Right cardiac atrium (tissue), 5 donors: ENCODE results near the gene DOCK9. TPM values are rescaled to one million over a fixed set of nuclear protein-coding genes. Genes with fewer than 3 reads are reported as not detected.

ENCODE experiments used
- ATAC-seq, 2 donors: fragments of 200-7000 bp; cut with Tn5 transposase; one replicate each; pipeline versions ENCODE4 v1.8.0 to v1.9.1; 2020; ENCODE audit warnings: moderate library complexity in 2 of 2, mild to moderate bottlenecking in 1 of 2
- DNase-seq, 3 donors: peaks; one replicate each; pipeline ENCODE4 v3.0.0-alpha.2; 2020
- H3K27ac ChIP-seq: one replicate; pipeline ENCODE4 v1.5.1; 2013; ENCODE audit warnings: mild to moderate bottlenecking, low read length, control low read depth, moderate library complexity
- H3K27me3 ChIP-seq: one replicate; pipeline ENCODE4 v1.6.1; 2013; ENCODE audit not compliant: control insufficient read depth, insufficient read depth
- H3K4me1 ChIP-seq: one replicate; pipeline ENCODE4 v1.6.1; 2013; ENCODE audit warnings: low read length; ENCODE audit not compliant: control insufficient read depth, insufficient read depth
- H3K4me3 ChIP-seq: one replicate; pipeline ENCODE4 v1.5.1; 2013; ENCODE audit warnings: low read length, control low read depth
- H3K9me3 ChIP-seq: one replicate; pipeline ENCODE4 v1.6.1; 2013; ENCODE audit warnings: low read length; ENCODE audit not compliant: control insufficient read depth
- WGBS: extraction: QIAGEN DNeasy Blood & Tissue Kit; methylation state at CpG from one replicate; pipeline ENCODE4 v1.1.7; 2013; 5-methylcytosine and 5-hydroxymethylcytosine counted together
- intact Hi-C, 4 donors: fragments of 100-400 bp; cut with DNase I; formaldehyde crosslinking; loops; one replicate each; pipeline versions ENCODE4 v1.11.0 to v1.14.0; 2022 to 2023
- polyA plus RNA-seq: library from polyadenylated mRNA; stranded (reverse); fragments of 200-250 nt; gene quantifications from one replicate; pipeline ENCODE4 v1.2.3, GENCODE V29; 2013
- total RNA-seq, 4 donors: library from RNA; stranded (reverse); fragmentation: NEBNext Ultra II Directional; extraction: Animal tissue kit (Norgen Biotek cat#: 25700); gene quantifications; one replicate each; pipeline ENCODE4 v1.2.1, GENCODE V29; 2021
- donor health status: healthy with polysubstance abuse.
- donor health status: DM: no; HTN: yes; CAD: no.
- donor health status: DM: no; HTN: no; CAD: no.
- donor health status: DM: no; HTN: yes; CAD: no; lungs with severe emphysema.
- donor health status: DM: yes; HTN: yes; CAD: no.

The DOCK9 gene
- total and polyA plus RNA-seq, 5 donors, result 26.8 to 59.7 (median 55.4) TPM

DNA sequence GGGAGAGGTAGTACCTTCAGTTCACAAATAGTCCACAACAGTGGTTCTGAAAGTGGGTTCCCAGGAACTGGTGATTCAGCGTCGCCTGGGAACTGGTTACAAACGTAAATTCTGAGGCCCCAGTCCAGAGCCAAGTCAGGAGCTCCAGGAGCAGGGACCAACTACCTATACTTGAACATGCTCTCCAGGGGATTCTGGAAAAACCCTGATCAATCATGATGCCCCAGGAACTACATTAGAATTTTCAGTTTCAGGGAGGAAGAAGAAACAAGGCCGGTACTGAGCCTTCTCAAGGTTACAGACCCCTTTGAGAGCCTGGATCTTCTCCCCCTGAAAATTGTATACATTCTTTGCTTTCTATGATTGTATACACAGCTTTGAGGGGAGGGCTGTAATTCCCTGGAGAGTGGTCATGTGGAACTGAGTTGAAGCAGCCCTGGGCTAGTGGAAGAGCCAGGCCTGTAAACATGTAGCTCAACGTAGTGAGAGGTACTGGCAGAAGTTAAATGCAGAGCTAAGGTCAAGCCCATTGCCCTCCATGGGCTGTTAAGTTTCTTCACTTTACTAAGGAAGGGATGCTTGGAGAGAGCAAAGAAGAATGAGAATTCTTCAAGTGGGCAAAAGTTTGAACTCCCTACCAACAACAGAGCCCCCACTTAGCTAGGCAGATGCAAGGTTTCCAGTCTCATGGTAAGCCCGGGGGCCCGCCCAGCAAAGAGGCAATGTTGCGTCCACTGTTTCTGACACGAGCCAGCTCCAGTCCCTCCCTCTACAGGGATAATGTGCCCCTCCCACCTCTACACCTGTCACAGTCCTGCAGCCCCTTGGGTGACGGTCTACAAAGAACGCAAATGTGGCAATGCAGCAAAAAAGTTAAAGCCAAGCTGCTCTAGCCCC lies 17.0 kb downstream of the DOCK9 start:
- no peaks in the 10 kb centered on the region for H3K27me3 ChIP-seq
- peak in 1 of 2 donors; percentile 6 for ATAC-seq
- WGBS, result 69% methylated on average over 11 of the region's 11 CpGs
- H3K27ac ChIP-seq, result peak overlapping the region; percentile 43
- no peaks in the 10 kb centered on the region for H3K9me3 ChIP-seq
- intact Hi-C loops, result loop anchor here in 1 of 4 donors (10.0 kb wide), 1 partner anchor 74 kb away; no protein-coding TSS in a partner anchor
- H3K4me1 ChIP-seq, result peaks cover 34% of the 10 kb centered on the region
- no peak for DNase-seq
- no peak overlapping the region for H3K4me3 ChIP-seq

GRCh38 chr13:98959786-98960605 lies 17.9 kb downstream of the DOCK9 start:
- intact Hi-C loops, result loop anchor here in 1 of 4 donors (10.0 kb wide), 1 partner anchor 75 kb away; no protein-coding TSS in a partner anchor
- ATAC-seq (peak; percentile 53 to 80), DNase-seq (no peak)
- H3K27me3 ChIP-seq, result no peaks in the 10 kb centered on the region
- no peak overlapping the region for H3K4me3 ChIP-seq
- 68% methylated on average over 14 of the region's 14 CpGs for WGBS
- peak overlapping the region; percentile 43 for H3K27ac ChIP-seq
- H3K9me3 ChIP-seq, result no peaks in the 10 kb centered on the region
- peaks cover 34% of the 10 kb centered on the region for H3K4me1 ChIP-seq

DNA sequence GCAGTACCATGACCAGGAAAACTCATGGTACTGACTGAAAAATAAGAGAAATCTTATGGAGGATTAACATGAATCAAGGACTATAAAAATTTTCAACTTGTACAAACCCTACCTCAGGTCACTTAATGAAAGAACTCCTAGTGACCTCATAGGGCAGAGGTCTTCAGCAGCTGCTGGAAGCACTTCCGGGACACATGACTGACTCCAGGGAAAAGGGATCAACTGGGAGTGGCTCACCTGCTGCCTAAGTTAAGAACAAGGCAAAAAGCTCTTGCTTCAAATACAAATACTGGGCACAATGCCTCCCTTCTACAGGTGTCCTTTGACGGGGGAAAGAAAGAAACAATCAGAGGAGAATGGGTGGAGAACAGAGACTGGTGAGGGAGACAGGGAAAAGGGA lies 18.6 kb downstream of the DOCK9 start:
- peaks cover 34% of the 10 kb centered on the region for H3K4me1 ChIP-seq
- H3K27ac ChIP-seq, result peak overlapping the region; percentile 40
- H3K4me3 ChIP-seq, result no peak overlapping the region
- intact Hi-C loops, result no loop called here
- WGBS, result 78% methylated on average over 2 of the region's 2 CpGs
- ATAC-seq, result peak in 1 of 2 donors; percentile 20
- DNase-seq, result no peak
- H3K27me3 ChIP-seq, result no peaks in the 10 kb centered on the region
- H3K9me3 ChIP-seq, result no peaks in the 10 kb centered on the region

DNA sequence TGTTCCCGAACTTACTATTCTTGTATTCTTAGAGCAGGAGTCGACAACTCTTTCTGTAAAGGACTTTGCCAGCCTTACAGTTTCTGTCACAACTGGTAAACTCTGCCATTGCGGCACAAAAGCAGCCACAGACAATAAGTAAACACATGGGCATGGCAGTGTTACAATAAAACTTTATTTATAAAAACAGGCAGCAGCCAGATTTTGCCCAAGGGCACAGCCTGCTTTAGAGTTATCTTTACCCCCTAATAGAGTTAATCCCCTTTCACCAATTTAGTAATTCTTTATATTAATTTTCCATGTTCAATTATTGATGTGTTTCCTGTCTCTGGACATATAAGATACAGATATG lies 19.4 kb downstream of the DOCK9 start:
- H3K27ac ChIP-seq, result no peak overlapping the region
- 93% methylated on average over 3 of the region's 3 CpGs for WGBS

GRCh38 chr13:98957731-98958442 lies 20.0 kb downstream of the DOCK9 start:
- no peaks in the 10 kb centered on the region for H3K27me3 ChIP-seq
- no peak overlapping the region for H3K4me3 ChIP-seq
- ATAC-seq (no peak), DNase-seq (no peak)
- whole genome bisulfite sequencing, result 67% methylated on average over 3 of the region's 3 CpGs
- H3K27ac ChIP-seq, result no peak overlapping the region
- peaks cover 25% of the 10 kb centered on the region for H3K4me1 ChIP-seq
- no peaks in the 10 kb centered on the region for H3K9me3 ChIP-seq
- intact Hi-C loops, result no loop called here

More for the DNA sequence above, 19.4 kb downstream of the DOCK9 start:
- ATAC-seq (no peak), DNase-seq (no peak)
- Histone ChIP-seq H3K4me3 (no peak overlapping the region), H3K4me1 (peaks cover 29% of the 10 kb centered on the region), H3K27me3 (no peaks in the 10 kb centered on the region), H3K9me3 (no peaks in the 10 kb centered on the region)
- intact Hi-C loops, result no loop called here

DNA sequence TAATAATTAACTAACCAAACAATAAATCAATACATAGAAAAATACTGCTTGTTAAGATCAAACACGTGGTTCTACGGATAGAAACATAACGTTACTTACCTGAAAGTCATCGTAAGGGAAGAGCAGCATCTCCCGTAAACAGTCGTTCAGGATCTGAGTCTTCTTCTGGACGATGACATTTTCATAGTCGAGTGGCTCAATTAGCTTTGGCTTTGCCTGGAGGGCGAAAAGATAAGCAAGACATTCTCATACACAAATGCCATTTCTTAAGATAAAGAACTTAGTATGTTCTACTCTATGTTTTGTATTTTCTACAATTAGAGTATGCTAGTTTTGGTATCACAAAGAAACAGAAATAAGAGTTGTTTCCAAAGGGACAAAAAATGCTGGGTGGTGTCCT lies 22.5 kb downstream of the DOCK9 start:
- no peak overlapping the region for H3K27ac ChIP-seq
- no peak for DNase-seq
- 84% methylated on average over 9 of the region's 9 CpGs for WGBS
- intact Hi-C loops, result no loop called here
- no peak for ATAC-seq
- peaks cover 15% of the 10 kb centered on the region for H3K4me1 ChIP-seq
- H3K4me3 ChIP-seq, result no peak overlapping the region
- no peaks in the 10 kb centered on the region for H3K27me3 ChIP-seq
- no peaks in the 10 kb centered on the region for H3K9me3 ChIP-seq

- ATAC-seq (no peak), DNase-seq (no peak)
- intact Hi-C loops, result no loop called here
- Histone ChIP-seq H3K27me3 (no peaks in the 10 kb centered on the region), H3K4me1 (peaks cover 14% of the 10 kb centered on the region), H3K27ac (no peak overlapping the region), H3K9me3 (no peaks in the 10 kb centered on the region), H3K4me3 (no peak overlapping the region)
- WGBS, result 81% methylated on average over 4 of the region's 4 CpGs
Observed at GRCh38 chr13:98954313-98954712, 23.6 kb downstream of the DOCK9 start.

DNA sequence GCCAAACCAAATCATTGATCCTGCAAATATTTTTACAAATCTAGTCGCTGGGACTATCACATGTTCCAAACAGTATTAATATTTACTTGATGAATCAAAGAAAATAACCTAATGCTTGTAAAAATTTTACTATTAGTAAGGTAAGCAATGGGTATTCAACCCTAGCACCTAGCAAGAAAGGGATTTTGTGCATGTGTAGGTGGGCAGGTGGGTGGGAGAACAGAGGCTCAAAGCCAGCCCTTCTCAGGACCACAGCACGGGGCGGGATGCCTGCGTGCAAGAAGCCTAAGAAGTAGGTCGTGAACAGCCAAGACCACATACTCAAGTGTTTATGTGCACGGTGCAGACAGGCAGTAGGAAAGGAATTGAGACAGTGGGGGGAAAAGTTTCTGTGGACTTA lies 26.6 kb downstream of the DOCK9 start:
- no peak overlapping the region for H3K27ac ChIP-seq
- WGBS, result 94% methylated on average over 6 of the region's 6 CpGs
- peaks cover 6% of the 10 kb centered on the region for H3K4me1 ChIP-seq
- no peak for ATAC-seq
- intact Hi-C loops, result no loop called here
- H3K9me3 ChIP-seq, result no peaks in the 10 kb centered on the region
- no peak overlapping the region for H3K4me3 ChIP-seq
- H3K27me3 ChIP-seq, result no peaks in the 10 kb centered on the region
- no peak for DNase-seq

- Histone ChIP-seq H3K4me3 (no peak overlapping the region), H3K4me1 (peaks cover 11% of the 10 kb centered on the region), H3K9me3 (no peaks in the 10 kb centered on the region), H3K27me3 (no peaks in the 10 kb centered on the region), H3K27ac (no peak overlapping the region)
- WGBS, result 89% methylated on average over 7 of the region's 7 CpGs
- no peak for ATAC-seq
- intact Hi-C loops, result no loop called here
- DNase-seq, result no peak
Observed at GRCh38 chr13:98950705-98951104, 27.2 kb downstream of the DOCK9 start.

DNA sequence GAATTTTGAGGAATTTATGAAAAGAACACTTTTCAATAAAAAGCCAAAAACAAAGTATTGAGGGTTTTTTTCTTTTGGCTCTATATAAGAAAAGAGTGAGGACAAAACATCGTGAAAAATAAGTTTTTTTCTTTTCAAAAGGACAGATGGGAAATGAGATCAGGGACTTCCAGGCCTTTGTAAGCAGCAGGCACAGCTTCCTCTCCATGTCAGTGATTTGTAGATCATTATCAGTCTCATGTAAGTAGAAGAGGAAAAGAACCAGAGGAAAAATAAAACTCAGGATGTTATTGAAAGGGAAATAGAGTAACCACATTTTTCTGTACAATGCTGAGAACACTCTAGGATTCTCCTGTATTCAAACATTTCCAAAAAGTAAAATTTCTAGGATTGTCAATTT lies 29.9 kb downstream of the DOCK9 start:
- ATAC-seq (no peak), DNase-seq (no peak)
- Histone ChIP-seq H3K9me3 (no peaks in the 10 kb centered on the region), H3K4me1 (peaks cover 9% of the 10 kb centered on the region), H3K27ac (no peak overlapping the region), H3K4me3 (no peak overlapping the region), H3K27me3 (no peaks in the 10 kb centered on the region)
- WGBS, result 37% methylated on average over 1 of the region's 1 CpG
- intact Hi-C loops, result no loop called here
